GM21723 (cell line): ENCODE measurements around the gene PCDHB16.
"Not testable (repeated sequence)": the region's sequence is repeated elsewhere in the genome, so short reads cannot be mapped to it uniquely, and the experiment has no call there.

Experiments
- ATAC-seq: cut with Tn5 transposase; IDR thresholded peaks from one replicate; pipeline ENCODE4 v1.9.1; 2021; ENCODE audit warnings: mild to moderate bottlenecking, moderate library complexity; ENCODE audit not compliant: unreplicated experiment

PCDHB16 gene

DNA sequence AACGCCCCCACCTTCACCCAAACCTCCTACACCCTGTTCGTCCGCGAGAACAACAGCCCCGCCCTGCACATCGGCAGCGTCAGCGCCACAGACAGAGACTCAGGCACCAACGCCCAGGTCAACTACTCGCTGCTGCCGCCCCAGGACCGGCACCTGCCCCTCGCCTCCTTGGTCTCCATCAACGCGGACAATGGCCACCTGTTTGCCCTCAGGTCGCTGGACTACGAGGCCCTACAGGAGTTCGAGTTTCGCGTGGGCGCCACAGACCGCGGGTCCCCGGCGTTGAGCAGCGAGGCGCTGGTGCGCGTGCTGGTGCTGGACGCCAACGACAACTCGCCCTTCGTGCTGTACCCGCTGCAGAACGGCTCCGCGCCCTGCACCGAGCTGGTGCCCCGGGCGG, 42.7 kb downstream of the PCDHB16 start:
- not testable (repeated sequence) for ATAC-seq

DNA sequence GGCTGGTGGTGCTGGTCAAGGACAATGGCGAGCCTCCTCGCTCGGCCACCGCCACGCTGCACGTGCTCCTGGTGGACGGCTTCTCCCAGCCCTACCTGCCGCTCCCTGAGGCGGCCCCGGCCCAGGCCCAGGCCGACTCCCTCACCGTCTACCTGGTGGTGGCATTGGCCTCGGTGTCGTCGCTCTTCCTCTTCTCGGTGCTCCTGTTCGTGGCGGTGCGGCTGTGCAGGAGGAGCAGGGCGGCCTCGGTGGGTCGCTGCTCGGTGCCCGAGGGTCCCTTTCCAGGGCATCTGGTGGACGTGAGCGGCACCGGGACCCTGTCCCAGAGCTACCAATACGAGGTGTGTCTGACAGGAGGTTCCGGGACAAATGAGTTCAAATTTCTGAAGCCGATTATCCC, 43.2 kb downstream of the PCDHB16 start:
- ATAC-seq, result not testable (repeated sequence)

DNA sequence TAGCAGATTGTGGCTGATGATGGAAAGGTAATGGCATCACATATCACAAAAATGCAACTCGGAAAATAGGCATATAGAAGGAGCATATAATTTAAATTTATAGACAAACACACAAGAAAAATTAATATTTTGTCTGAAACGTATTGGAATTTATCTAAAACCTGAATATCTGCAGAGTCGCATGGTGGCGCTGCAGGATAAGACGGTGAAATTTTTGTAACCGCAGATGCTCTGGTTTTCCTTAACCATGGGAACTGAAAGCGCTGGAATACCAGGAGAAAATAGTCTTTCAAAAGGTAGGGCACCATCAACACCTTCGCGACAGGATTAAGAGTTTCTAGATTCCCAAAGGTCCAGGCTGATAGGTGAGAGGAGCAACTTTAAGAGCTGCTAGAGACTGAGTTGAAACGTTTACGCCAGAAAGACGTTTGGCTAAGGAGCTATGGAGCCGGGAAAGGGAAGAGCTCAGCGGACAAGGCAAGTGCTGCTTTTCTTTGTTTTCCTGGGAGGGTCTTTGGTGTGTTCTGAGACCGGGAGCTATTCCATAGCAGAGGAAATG, 52.0 kb downstream of the PCDHB16 start:
- ATAC-seq, result no peak
